SJSA1 (cell line): Measurements from ENCODE around the gene PLA1A. TPM values are rescaled to one million over a fixed set of nuclear protein-coding genes. Genes with fewer than 3 reads are reported as not detected.
"Not testable (repeated sequence)": the region's sequence is repeated elsewhere in the genome, so short reads cannot be mapped to it uniquely, and the experiment has no call there.

ENCODE experiments used
- DNase-seq, 2 experiments: peaks; one replicate each; pipeline ENCODE4 v3.0.0-alpha.2; 2015 to 2020; ENCODE audit warnings: low spot score in 2 of 2, low read depth in 1 of 2
- H3K27ac ChIP-seq: fragments of 250-450 bp; sonication (Bioruptor Pico); 2 replicates; pipeline ENCODE4 v1.5.1; 2020; ENCODE audit warnings: mild to moderate bottlenecking, moderate library complexity
- H3K27me3 ChIP-seq: fragments of 250-450 bp; sonication (Bioruptor Pico); replicated peaks from 2 replicates; pipeline ENCODE4 v1.5.1; 2020; ENCODE audit warnings: mild to moderate bottlenecking, moderate library complexity
- H3K36me3 ChIP-seq: fragments of 250-450 bp; sonication (Bioruptor Pico); 2 replicates; pipeline ENCODE4 v1.5.1; 2020; ENCODE audit warnings: mild to moderate bottlenecking
- H3K4me1 ChIP-seq: fragments of 250-450 bp; sonication (Bioruptor Pico); replicated peaks from 2 replicates; pipeline ENCODE4 v1.6.1; 2021; ENCODE audit warnings: mild to moderate bottlenecking
- H3K4me3 ChIP-seq: fragments of 250-450 bp; sonication (Bioruptor Pico); 2 replicates; pipeline ENCODE4 v1.5.1; 2020; ENCODE audit warnings: mild to moderate bottlenecking
- H3K9me3 ChIP-seq: fragments of 250-450 bp; sonication (Bioruptor Pico); replicated peaks from 2 replicates; pipeline ENCODE4 v1.5.1; 2020; ENCODE audit warnings: mild to moderate bottlenecking
- total RNA-seq: library from RNA; depleted of rRNA; stranded (reverse); fragments of >200 nt; shearing (Covaris generic); gene quantifications from 2 replicates; pipeline ENCODE4 v1.2.3, GENCODE V29; 2014

PLA1A gene
- total RNA-seq, 1 experiment from 2014 or later, result 1.4 TPM

DNA sequence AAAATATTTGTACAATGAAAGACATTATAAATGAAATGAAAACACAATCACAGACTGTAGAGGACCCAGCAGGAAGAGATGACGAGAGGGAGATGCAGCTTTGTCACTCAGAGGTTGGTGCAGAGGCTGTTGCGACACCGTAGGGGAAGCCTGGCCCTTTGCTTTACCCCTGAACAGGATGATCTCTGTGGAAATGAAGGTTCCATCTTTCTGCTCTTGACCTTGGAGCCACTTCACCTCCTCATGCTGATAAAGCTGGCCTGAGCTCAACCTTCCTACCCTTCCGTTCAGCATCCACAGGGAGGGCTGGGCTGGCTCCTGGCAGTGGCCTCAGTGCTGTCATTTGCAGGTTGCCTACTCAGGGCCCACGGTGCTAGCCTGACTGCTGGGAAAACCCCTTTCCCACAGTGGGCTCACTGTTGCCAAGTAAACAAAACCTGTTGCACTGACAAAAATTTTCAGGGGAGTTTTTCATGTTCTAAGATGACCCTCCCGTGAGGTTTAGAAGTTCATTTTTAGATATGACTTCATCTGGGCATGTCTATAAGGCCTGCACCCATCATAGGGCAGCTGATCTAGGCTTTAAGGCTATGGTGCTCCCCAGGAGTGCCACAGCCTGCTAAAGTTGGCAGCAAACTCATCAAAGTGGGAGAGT lies 35.3 kb upstream of the PLA1A start:
- Histone ChIP-seq H3K36me3 (no peaks in the 10 kb centered on the region), H3K4me3 (no peak overlapping the region), H3K9me3 (no peaks in the 10 kb centered on the region), H3K4me1 (no peaks in the 10 kb centered on the region), H3K27ac (no peak overlapping the region), H3K27me3 (no peaks in the 10 kb centered on the region)
- no peak for DNase-seq

GRCh38 chr3:119563334-119563733 lies 34.4 kb upstream of the PLA1A start:
- H3K4me1 ChIP-seq, H3K36me3 ChIP-seq, H3K27ac ChIP-seq, H3K9me3 ChIP-seq, DNase-seq, H3K27me3 ChIP-seq, H3K4me3 ChIP-seq: not testable (repeated sequence)

DNA sequence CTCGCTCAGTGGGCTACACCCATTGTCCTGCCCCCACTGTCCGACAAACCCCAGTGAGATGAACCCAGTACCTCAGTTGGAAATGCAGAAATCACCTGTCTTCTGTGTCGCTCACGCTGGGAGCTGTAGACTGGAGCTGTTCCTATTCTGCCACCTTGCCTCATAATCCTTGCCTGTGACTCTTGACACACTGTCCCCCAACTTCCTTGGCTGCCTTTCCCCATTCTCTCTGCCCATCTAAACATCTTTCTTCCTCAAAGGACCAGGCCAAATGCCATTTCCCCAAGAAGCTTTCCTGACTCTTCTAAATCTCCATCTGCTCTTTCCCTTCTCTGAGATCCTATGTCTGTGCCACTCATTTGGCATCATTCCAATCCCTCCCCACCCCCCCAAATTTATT lies 28.5 kb upstream of the PLA1A start:
- no peaks in the 10 kb centered on the region for H3K36me3 ChIP-seq
- H3K4me3 ChIP-seq, result no peak overlapping the region
- H3K27me3 ChIP-seq, result no peaks in the 10 kb centered on the region
- DNase-seq, result no peak
- no peak overlapping the region for H3K27ac ChIP-seq
- no peaks in the 10 kb centered on the region for H3K4me1 ChIP-seq
- H3K9me3 ChIP-seq, result no peaks in the 10 kb centered on the region

DNA sequence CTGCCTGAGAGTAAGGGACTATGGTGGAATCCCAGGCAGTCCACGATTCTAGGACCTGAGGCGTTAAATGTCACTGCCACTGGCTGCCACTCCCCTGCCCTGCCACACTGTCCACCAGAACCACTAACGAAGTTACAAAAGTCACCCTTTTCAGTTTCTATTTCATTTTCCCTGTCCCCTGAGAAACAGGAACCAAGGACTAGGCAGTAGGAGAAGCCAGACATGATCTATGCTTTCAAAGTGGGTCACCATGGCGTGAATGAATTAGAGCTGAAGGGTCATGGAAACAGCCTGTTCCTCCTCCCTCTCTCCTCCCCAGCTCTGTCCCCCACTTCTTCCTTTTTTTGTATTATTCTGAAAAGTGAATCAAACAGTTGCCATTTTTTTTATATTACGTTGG lies 27.5 kb upstream of the PLA1A start:
- DNase-seq, result no peak
- Histone ChIP-seq H3K4me1 (no peaks in the 10 kb centered on the region), H3K27ac (no peak overlapping the region), H3K4me3 (no peak overlapping the region), H3K9me3 (no peaks in the 10 kb centered on the region), H3K36me3 (no peaks in the 10 kb centered on the region), H3K27me3 (no peaks in the 10 kb centered on the region)

GRCh38 chr3:119571230-119571629 lies 26.5 kb upstream of the PLA1A start:
- no peak for DNase-seq
- Histone ChIP-seq H3K27ac (no peak overlapping the region), H3K4me1 (no peaks in the 10 kb centered on the region)

DNA sequence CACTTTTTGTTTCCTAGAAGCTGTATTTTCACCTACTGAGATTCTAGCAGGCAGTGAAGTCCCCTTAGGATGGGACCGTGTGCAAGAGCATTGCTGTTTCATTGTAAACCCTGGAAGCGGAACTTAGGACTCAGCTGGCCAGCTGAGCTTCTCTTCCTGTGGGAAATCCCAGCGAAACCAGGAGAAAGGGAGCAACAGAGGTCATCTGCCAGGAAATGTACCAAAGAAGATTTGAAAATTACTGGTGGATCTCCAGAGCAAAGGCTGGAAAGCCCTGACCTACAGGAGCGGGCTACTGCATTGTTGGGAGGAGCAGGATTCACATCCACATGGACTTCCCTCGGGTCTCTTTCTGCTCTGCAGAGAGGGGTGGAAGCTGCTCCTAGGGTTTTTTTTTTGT lies 26.0 kb upstream of the PLA1A start:
- no peak for DNase-seq
- Histone ChIP-seq H3K9me3 (no peaks in the 10 kb centered on the region), H3K36me3 (no peaks in the 10 kb centered on the region), H3K4me1 (no peaks in the 10 kb centered on the region), H3K4me3 (no peak overlapping the region), H3K27me3 (no peaks in the 10 kb centered on the region), H3K27ac (no peak overlapping the region)

More at GRCh38 chr3:119571230-119571629, 26.5 kb upstream of the PLA1A start:
- Histone ChIP-seq H3K4me3 (no peak overlapping the region), H3K9me3 (no peaks in the 10 kb centered on the region), H3K36me3 (no peaks in the 10 kb centered on the region), H3K27me3 (no peaks in the 10 kb centered on the region)

- H3K9me3 ChIP-seq, result no peaks in the 10 kb centered on the region
- no peak for DNase-seq
- H3K36me3 ChIP-seq, result no peaks in the 10 kb centered on the region
- no peak overlapping the region for H3K4me3 ChIP-seq
- no peaks in the 10 kb centered on the region for H3K27me3 ChIP-seq
- no peak overlapping the region for H3K27ac ChIP-seq
- H3K4me1 ChIP-seq, result peaks cover 6% of the 10 kb centered on the region
These were observed 22.2 kb upstream of the PLA1A start for GRCh38 chr3:119575507-119575906.

DNA sequence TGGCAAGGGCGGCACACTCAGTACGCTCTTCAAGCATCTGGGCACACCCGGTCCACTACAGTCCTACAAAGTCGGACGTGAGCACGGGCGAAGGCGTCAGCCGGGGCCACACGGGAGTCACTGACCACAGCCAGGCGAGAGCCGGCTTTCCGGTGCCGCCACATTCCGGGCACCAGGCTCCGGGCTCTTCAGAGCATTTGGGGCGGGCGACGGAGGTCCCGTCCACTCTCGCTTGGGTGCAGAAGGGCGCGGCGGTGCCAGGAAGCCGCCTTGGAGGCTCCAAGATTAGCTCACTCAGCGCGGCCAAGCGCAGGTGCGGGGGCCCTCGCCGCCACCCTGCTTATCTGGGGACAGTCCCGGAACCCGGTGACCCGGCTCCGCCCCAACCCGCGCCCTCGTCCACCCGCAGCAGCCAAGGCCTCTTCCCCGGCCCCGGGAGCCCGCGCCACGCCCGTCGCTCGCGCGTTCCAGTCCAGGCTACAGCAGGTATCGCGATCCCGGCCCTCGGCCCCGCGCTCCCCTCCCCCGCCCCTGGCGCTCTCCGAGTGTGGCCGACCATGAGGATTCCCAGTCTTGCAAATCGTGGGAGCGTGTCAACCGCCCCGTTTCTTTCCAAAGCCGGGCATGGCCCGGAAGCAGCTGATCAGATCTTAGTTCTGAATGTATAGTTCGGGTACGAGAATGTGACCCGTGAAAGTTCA lies 18.2 kb upstream of the PLA1A start, which contains the start of gene ADPRH:
ADPRH (plus strand) TSS at position 127 of the 701 bp plus-strand sequence. CDS start 2,678 bp downstream, outside the sequence.
- Histone ChIP-seq H3K36me3 (no peaks in the 10 kb centered on the region), H3K9me3 (no peaks in the 10 kb centered on the region), H3K27me3 (no peaks in the 10 kb centered on the region), H3K4me3 (peak within 1 kb of the TSS; percentile 51), H3K27ac (peak within 1 kb of the TSS; percentile 46), H3K4me1 (peaks cover 6% of the 10 kb centered on the region)
- peak; percentile 58 to 71 for DNase-seq

DNA sequence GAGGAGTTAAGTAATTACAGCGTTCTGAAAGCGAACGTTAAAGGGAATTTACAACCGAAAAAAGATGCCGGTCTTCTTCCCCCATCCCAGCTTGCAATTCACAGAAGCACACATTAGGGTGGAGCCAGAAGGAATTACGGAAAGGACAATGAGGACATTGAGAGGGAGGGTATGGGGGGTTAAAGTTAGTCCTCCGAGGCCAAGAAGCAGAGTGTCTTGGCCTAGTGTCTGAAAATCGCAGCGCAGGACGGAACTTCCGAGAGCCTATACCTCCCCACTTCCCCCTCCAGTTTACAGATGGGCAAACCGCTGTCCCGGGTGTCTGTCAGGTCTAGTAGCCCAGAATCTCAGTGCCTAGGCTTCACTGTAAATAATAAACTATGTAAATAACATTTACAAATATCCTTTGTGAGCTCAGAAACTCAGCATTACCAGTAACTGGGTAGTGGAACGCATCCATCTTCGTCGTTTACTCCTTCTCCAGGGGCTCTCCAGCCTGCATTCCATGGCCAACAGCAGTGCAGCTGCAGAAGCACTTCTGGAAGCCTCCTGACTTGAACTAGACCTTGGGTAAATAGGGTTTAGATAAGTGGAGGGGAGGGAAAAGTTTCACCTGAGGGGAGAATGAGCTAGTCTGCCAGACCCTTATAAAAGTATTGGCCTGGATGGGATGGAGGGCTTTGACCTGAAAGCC lies 17.5 kb upstream of the PLA1A start:
- H3K27ac ChIP-seq, result peak overlapping the region; percentile 46

DNA sequence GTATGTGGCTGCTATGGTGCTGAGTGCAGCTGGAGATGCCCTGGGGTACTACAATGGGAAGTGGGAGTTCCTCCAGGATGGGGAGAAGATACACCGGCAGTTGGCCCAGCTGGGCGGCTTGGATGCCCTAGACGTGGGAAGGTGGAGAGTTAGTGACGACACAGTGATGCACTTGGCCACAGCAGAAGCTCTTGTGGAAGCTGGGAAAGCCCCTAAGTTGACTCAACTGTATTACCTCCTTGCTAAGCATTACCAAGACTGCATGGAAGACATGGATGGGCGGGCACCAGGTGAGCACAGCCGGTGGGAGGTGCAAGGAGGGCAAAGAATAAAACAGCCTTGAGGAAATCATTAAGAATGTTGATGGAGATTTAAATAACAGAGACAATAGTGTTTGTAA lies 15.5 kb upstream of the PLA1A start:
- Histone ChIP-seq H3K36me3 (no peaks in the 10 kb centered on the region), H3K27ac (no peak overlapping the region), H3K27me3 (no peaks in the 10 kb centered on the region), H3K4me3 (no peak overlapping the region), H3K4me1 (peaks cover 6% of the 10 kb centered on the region), H3K9me3 (no peaks in the 10 kb centered on the region)
- no peak for DNase-seq

More for the DNA sequence above, 17.5 kb upstream of the PLA1A start:
- peaks cover 6% of the 10 kb centered on the region for H3K4me1 ChIP-seq
- H3K27me3 ChIP-seq, result no peaks in the 10 kb centered on the region
- peak overlapping the region; percentile 51 for H3K4me3 ChIP-seq
- no peaks in the 10 kb centered on the region for H3K36me3 ChIP-seq
- peak in 1 of 2 experiments; percentile 50 for DNase-seq
- no peaks in the 10 kb centered on the region for H3K9me3 ChIP-seq

GRCh38 chr3:119585208-119585607 lies 12.5 kb upstream of the PLA1A start:
- no peak overlapping the region for H3K4me3 ChIP-seq
- no peak for DNase-seq
- H3K36me3 ChIP-seq, result no peaks in the 10 kb centered on the region
- no peak overlapping the region for H3K27ac ChIP-seq
- H3K9me3 ChIP-seq, result no peaks in the 10 kb centered on the region
- peaks cover 2% of the 10 kb centered on the region for H3K4me1 ChIP-seq
- no peaks in the 10 kb centered on the region for H3K27me3 ChIP-seq

- Histone ChIP-seq H3K27ac (no peak overlapping the region), H3K27me3 (no peaks in the 10 kb centered on the region), H3K36me3 (no peaks in the 10 kb centered on the region), H3K9me3 (no peaks in the 10 kb centered on the region), H3K4me1 (no peaks in the 10 kb centered on the region), H3K4me3 (no peak overlapping the region)
- no peak for DNase-seq
These were observed 11.7 kb upstream of the PLA1A start for GRCh38 chr3:119585856-119586570.

GRCh38 chr3:119586733-119587172 lies 10.9 kb upstream of the PLA1A start:
- Histone ChIP-seq H3K4me3 (no peak overlapping the region), H3K27ac (no peak overlapping the region)
- no peak for DNase-seq

More at GRCh38 chr3:119586733-119587172, 10.9 kb upstream of the PLA1A start:
- Histone ChIP-seq H3K36me3 (no peaks in the 10 kb centered on the region), H3K4me1 (no peaks in the 10 kb centered on the region), H3K27me3 (no peaks in the 10 kb centered on the region), H3K9me3 (no peaks in the 10 kb centered on the region)
